SK-N-SH treated with all-trans-retinoic acid at 6 μM for 48 hours (cell line): ENCODE measurements around the gene TBCEL.

Experiments used
- CREB5 ChIP-seq: fragments of 250-450 bp; sonication (Bioruptor Pico); IDR thresholded peaks from 2 replicates; pipeline ENCODE4 v1.5.1; 2020; ENCODE audit warnings: low read depth, mild to moderate bottlenecking, moderate library complexity
- CSDC2 ChIP-seq: fragments of 250-450 bp; sonication (Bioruptor Pico); IDR thresholded peaks from 2 replicates; pipeline ENCODE4 v1.5.0; 2020; ENCODE audit warnings: mild to moderate bottlenecking, moderate library complexity
- ESRRG ChIP-seq: fragments of 250-450 bp; sonication (Bioruptor Pico); IDR thresholded peaks from 2 replicates; pipeline ENCODE4 v1.6.1; 2021; ENCODE audit warnings: mild to moderate bottlenecking
- PATZ1 ChIP-seq: fragments of 250-450 bp; sonication (Bioruptor Pico); IDR thresholded peaks from 2 replicates; pipeline ENCODE4 v1.8.0; 2020; ENCODE audit warnings: mild to moderate bottlenecking, moderate library complexity, borderline replicate concordance
- POU6F1 ChIP-seq: fragments of 250-450 bp; sonication (Bioruptor Pico); IDR thresholded peaks from 2 replicates; pipeline ENCODE4 v1.8.0; 2021; ENCODE audit warnings: low read depth, mild to moderate bottlenecking, moderate library complexity, borderline replicate concordance
- PPARA ChIP-seq: fragments of 250-450 bp; sonication (Bioruptor Pico); IDR thresholded peaks from 2 replicates; pipeline ENCODE4 v1.5.0; 2020; ENCODE audit warnings: mild to moderate bottlenecking, borderline replicate concordance
- RARB ChIP-seq: fragments of 250-450 bp; sonication (Bioruptor Pico); IDR thresholded peaks from 2 replicates; pipeline ENCODE4 v1.8.0; 2021; ENCODE audit warnings: mild to moderate bottlenecking, moderate library complexity
- TCF4 ChIP-seq: fragments of 250-450 bp; sonication (Bioruptor Pico); IDR thresholded peaks from 2 replicates; pipeline ENCODE4 v1.8.0; 2021; ENCODE audit warnings: mild to moderate bottlenecking, moderate library complexity, borderline replicate concordance
- TOX ChIP-seq: fragments of 250-450 bp; sonication (Bioruptor Pico); IDR thresholded peaks from 2 replicates; pipeline ENCODE4 v1.8.0; 2021; ENCODE audit warnings: mild to moderate bottlenecking, moderate library complexity, borderline replicate concordance
- TSHZ2 ChIP-seq: fragments of 250-450 bp; sonication (Bioruptor Pico); IDR thresholded peaks from 2 replicates; pipeline ENCODE4 v1.5.0; 2020; ENCODE audit warnings: mild to moderate bottlenecking, moderate library complexity
- ZFP3 ChIP-seq: fragments of 250-450 bp; sonication (Bioruptor Pico); IDR thresholded peaks from 2 replicates; pipeline ENCODE4 v1.5.0; 2020; ENCODE audit warnings: mild to moderate bottlenecking, moderate library complexity
- ZFP30 ChIP-seq: fragments of 450-650 bp; formaldehyde crosslinking; IDR thresholded peaks from 2 replicates; pipeline ENCODE4 v1.5.0; 2022; ENCODE audit warnings: mild to moderate bottlenecking, moderate library complexity
- ZNF565 ChIP-seq: fragments of 450-650 bp; formaldehyde crosslinking; conservative IDR thresholded peaks from 2 replicates; pipeline ENCODE4 v1.5.0; 2020; ENCODE audit warnings: low read depth, mild to moderate bottlenecking, moderate library complexity
- ZNF70 ChIP-seq: fragments of 450-650 bp; formaldehyde crosslinking; IDR thresholded peaks from 2 replicates; pipeline ENCODE4 v1.5.0; 2020; ENCODE audit warnings: mild to moderate bottlenecking, moderate library complexity

- no peak for TF ChIP-seq TOX (CRISPR knock-in tag)
- TF ChIP-seq ZFP3 (CRISPR knock-in tag): no peak
- TF ChIP-seq RARB (CRISPR knock-in tag): no peak
- TF ChIP-seq POU6F1 (CRISPR knock-in tag): no peak
- no peak for TF ChIP-seq TCF4
- TF ChIP-seq ZNF70 (CRISPR knock-in tag): no peak
- TF ChIP-seq TSHZ2: no peak
- no peak for TF ChIP-seq ZNF565 (CRISPR knock-in tag)
- no peak for TF ChIP-seq CSDC2
- no peak for TF ChIP-seq PPARA (CRISPR knock-in tag)
- TF ChIP-seq CREB5 (CRISPR knock-in tag): no peak
- no peak for TF ChIP-seq PATZ1 (CRISPR knock-in tag)
- TF ChIP-seq ZFP30 (CRISPR knock-in tag): no peak
- no peak for TF ChIP-seq ESRRG (CRISPR knock-in tag)
Observed at GRCh38 chr11:120991830-120992686, 31.8 kb upstream of the TBCEL start.
